HG02798 (cell line): ENCODE data around the gene DIS3L2.
A peak's percentile ranks its signal among the peaks of the same experiment; 100 is the strongest.

Source experiments
- ATAC-seq: cut with Tn5 transposase; IDR thresholded peaks from one replicate; pipeline ENCODE4 v1.9.1; 2021; ENCODE audit warnings: mild to moderate bottlenecking; ENCODE audit not compliant: unreplicated experiment, poor library complexity

The DIS3L2 gene

DNA sequence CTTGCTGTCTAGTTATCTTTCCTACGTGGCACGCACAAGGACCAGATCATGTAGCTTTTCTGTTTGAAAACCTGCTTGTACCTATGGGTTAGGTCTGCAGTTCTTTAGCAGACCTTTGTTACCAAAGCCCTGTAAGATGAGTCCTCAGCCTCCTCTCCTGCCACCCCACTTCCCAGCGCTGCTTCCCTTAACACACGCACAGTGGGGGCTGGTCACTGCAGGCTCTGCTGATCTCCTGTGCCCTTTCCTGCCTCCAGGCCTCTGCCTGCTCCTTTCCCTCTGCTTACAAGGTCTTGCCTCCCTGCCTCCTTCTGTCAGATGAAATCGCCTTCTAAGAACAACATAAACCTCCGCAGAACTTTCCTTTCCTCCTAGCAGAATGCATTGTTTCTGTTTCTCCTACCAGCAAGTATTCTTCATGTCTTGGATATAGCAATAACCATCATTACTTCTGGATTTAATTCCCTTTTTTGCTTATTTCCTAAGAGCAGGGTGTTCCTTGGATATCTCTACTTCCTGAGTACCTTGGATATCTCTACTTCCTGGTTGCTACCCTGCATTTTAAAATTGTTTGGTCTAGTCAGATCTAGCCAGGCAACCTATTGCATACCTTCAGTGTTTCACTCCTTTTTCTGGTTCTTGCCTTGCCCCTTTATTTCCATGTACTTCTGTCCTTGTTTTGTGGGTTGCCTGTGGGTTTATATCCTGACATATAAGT, 257.4 kb downstream of the DIS3L2 start:
- ATAC-seq, result no peak

- no peak for ATAC-seq
These were observed 258.0 kb downstream of the DIS3L2 start for GRCh38 chr2:232219496-232219870.

DNA sequence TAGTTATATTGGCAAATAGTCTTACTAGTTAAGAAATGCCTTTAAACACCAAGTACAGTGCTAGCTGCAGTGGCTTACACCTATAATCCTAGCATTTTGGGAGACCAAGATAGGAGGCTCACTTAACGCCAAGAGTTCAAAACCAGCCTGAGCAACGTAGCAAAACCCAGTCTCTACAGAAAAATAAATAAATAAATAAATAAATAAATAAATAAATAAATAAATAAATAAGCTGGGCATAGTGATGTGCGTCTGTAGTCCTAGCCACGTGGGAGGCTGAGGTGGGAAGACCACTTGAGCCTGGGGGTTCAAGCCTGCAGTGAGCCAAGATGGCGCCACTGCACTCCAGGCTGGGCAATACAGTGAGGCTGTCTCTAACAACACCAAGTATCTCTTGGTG, 258.4 kb downstream of the DIS3L2 start:
- ATAC-seq, result no peak

GRCh38 chr2:232225429-232225828, 263.9 kb downstream of the DIS3L2 start:
- no peak for ATAC-seq

DNA sequence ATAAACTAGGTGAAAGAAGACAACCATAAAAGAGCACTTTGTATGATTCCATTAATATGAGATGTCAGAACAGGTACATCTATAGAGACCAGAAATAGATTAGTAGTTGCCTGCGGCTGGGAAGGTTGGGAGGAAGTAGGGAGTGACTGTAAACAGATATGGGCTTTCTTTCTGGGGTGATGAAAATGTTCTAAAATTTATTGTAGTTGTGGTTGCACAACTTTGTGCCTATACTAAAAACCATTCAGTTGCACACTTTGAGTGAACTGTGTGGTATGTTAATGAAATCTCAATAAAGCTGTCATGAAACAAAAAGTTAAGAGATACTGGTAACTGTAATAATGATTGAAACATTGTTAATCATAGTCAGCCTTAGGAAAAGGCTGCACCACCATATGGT, 264.4 kb downstream of the DIS3L2 start:
- no peak for ATAC-seq

DNA sequence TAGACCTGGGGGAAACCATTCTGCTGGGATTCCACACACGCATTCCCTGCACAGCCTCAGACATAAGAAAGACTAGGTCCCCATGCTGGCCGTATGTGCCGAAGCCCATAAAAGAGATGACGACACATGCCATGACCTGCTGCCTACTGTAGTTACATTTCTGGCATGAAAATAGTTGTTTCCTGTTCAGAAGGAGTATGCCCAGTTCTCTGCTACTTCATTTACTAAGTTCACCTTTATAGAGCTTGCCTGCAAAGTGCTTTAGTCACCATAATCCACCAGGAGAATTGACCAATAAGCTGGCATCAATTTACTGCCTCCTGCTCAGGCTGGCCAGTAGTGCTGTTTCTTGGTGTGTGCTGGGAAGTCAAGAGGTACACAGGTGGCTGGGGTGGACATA, 266.8 kb downstream of the DIS3L2 start:
- no peak for ATAC-seq

- no peak for ATAC-seq
These were observed 267.7 kb downstream of the DIS3L2 start for GRCh38 chr2:232228971-232229894.

GRCh38 chr2:232229911-232230310, 268.4 kb downstream of the DIS3L2 start:
- ATAC-seq, result no peak

- ATAC-seq, result no peak
These were observed 269.0 kb downstream of the DIS3L2 start for GRCh38 chr2:232230560-232230959.

DNA sequence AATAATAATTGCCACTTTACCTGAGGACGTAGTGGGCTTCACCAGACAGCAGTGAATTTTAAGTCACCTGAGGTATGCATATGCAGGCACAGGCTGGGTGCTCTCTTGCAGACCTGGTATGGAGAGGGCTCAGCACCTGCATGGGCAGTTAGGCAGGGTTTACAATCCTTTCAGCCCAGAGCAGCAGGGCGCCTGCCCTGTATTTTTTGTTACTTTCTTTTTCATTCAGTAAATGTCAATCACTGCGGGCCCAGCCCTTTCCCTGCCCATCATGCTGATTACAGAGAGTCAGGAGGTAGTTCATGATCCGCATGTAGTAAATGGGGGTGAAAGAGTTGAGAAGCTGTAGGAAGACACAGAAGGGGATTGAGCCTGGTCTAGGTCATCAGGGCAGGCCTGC, 270.0 kb downstream of the DIS3L2 start:
- ATAC-seq, result no peak

- no peak for ATAC-seq
These were observed 271.4 kb downstream of the DIS3L2 start for GRCh38 chr2:232232915-232233314.

DNA sequence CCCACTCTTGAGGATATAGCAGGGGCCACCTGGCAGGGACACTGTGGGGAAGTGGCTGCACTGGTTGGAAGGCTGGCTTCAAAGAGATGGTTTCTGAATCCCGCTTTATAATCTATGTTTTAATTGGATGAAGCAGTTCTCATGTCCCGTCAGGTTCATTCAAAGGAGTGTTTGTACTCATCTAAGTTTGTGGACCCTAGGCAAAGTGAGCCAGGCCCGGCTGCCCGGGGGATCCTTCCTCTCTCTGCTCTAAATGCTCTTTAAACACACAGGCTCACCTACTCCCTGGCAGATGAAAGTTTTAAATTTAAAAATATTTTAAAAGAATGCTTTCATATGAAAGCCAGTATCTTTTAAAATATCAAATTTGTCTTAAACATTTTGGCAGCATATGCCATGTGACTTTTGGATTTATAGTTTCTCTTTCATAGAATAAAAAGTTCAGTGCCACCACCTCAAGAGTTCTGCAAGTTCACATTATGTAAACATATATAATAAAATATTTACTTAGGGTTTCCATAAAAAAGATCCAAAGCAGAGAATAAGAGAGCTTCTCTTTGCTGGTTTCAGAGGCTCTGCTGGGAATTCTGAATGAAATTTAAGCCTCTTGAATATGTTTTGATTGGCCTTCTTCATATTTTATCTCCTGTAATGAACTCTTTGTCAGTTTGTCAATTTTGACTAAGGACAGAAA, 273.6 kb downstream of the DIS3L2 start:
- no peak for ATAC-seq

- ATAC-seq, result peak; percentile 42
These were observed 274.2 kb downstream of the DIS3L2 start for GRCh38 chr2:232235716-232236115.

DNA sequence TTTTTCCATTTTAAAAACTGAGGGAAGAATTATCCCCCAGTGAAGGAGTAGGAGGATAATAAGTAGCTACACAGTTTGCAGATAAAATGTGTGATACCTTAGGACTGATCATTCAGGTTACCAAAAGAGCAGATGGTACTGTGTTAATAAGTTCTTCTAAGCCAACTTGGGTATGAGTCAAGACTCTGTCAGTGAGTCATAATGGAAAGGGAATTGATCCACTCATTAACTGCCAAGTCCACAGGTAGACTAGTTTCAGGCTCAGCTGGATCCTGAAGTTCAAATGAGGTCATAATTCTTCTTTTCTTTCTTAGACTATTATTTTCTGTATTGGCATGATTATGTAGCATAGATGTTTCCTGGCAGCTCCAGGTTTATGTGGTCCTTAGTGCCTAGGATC, 274.7 kb downstream of the DIS3L2 start:
- ATAC-seq, result peak; percentile 82

- no peak for ATAC-seq
These were observed 276.0 kb downstream of the DIS3L2 start for GRCh38 chr2:232237464-232237863.

DNA sequence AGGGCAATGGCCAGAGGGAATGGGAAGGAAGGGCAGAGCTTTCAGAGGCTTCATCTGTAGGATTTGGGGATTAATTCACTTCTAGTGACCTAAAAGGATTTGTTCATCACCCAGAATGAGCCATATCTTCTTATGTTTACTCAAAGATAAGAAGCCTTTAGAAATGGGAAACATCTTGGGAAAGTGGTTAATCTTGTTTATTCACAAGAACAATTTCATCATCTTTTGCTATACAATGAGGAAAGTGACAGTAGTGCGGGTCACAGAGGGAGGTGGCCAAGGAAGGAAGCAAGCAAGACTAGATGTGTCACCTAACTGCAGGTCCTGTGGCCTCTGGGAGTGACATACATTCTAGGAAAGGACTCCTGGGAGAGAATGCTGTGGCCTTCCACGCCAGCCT, 276.6 kb downstream of the DIS3L2 start:
- ATAC-seq, result no peak

GRCh38 chr2:232238596-232238995, 277.1 kb downstream of the DIS3L2 start:
- ATAC-seq, result no peak

- no peak for ATAC-seq
These were observed 278.6 kb downstream of the DIS3L2 start for GRCh38 chr2:232239951-232240681.

- no peak for ATAC-seq
These were observed 279.4 kb downstream of the DIS3L2 start for GRCh38 chr2:232240906-232241305.

GRCh38 chr2:232242316-232242715, 280.8 kb downstream of the DIS3L2 start:
- ATAC-seq, result no peak
